HepG2 (cell line): ENCODE results near the gene CD300LF. TPM values are rescaled to one million over a fixed set of nuclear protein-coding genes. Genes with fewer than 3 reads are reported as not detected.

Experiments
- GTF2F1 ChIP-seq: fragments of 150-350 bp; IDR thresholded peaks from 2 replicates; pipeline ENCODE4 v1.6.1; 2014; ENCODE audit warnings: low read length
- HNF4A ChIP-seq: sonication (generic); formaldehyde crosslinking; IDR thresholded peaks from 2 replicates; pipeline ENCODE4 v1.4.0; 2020; ENCODE audit warnings: missing genetic modification reagents
- JUNB ChIP-seq: sonication (generic); formaldehyde crosslinking; IDR thresholded peaks from 2 replicates; pipeline ENCODE4 v1.8.0; 2022; ENCODE audit warnings: missing genetic modification reagents, mild to moderate bottlenecking, borderline replicate concordance
- KLF11 ChIP-seq: IDR thresholded peaks from 2 replicates; pipeline ENCODE4 v1.6.1; 2016; ENCODE audit warnings: missing compliant biosample characterization
- MAFF ChIP-seq: IDR thresholded peaks from 2 replicates; pipeline ENCODE4 v1.6.1; 2011; ENCODE audit warnings: low read depth, low read length, improper control_type of control experiment
- MBNL3 ChIP-seq: fragments of 250-450 bp; sonication (Bioruptor Pico); conservative IDR thresholded peaks from 2 replicates; pipeline ENCODE4 v1.8.0; 2022; ENCODE audit warnings: mild to moderate bottlenecking, inconsistent platforms
- RAD21 ChIP-seq: fragments of 450-650 bp; formaldehyde crosslinking; IDR thresholded peaks from 2 replicates; pipeline ENCODE4 v1.5.0; 2020; ENCODE audit warnings: mild to moderate bottlenecking
- RXRB ChIP-seq: IDR thresholded peaks from 2 replicates; pipeline ENCODE4 v1.6.1; 2016; ENCODE audit warnings: borderline replicate concordance, missing genetic modification reagents, missing compliant biosample characterization
- SETDB1 ChIP-seq: sonication (generic); formaldehyde crosslinking; IDR thresholded peaks from 2 replicates; pipeline ENCODE4 v1.5.1; 2020; ENCODE audit warnings: missing genetic modification reagents, mild to moderate bottlenecking, borderline replicate concordance
- SNAPC2 ChIP-seq: sonication (generic); formaldehyde crosslinking; IDR thresholded peaks from 2 replicates; pipeline ENCODE4 v1.8.1; 2022; ENCODE audit warnings: mild to moderate bottlenecking, missing genetic modification reagents
- ZMYM3 ChIP-seq: sonication (generic); formaldehyde crosslinking; IDR thresholded peaks from 2 replicates; pipeline ENCODE4 v1.5.1; 2020; ENCODE audit warnings: mild to moderate bottlenecking, missing genetic modification reagents
- ZNF207 ChIP-seq: fragments of 450-650 bp; IDR thresholded peaks from 2 replicates; pipeline ENCODE4 v1.6.1; 2016; ENCODE audit warnings: antibody characterized with exemption, borderline replicate concordance
- ZNF383 ChIP-seq: sonication (generic); formaldehyde crosslinking; IDR thresholded peaks from 2 replicates; pipeline ENCODE4 v1.4.0; 2020; ENCODE audit warnings: missing genetic modification reagents, mild to moderate bottlenecking, borderline replicate concordance
- ZNF672 ChIP-seq: sonication (generic); formaldehyde crosslinking; IDR thresholded peaks from 2 replicates; pipeline ENCODE4 v1.8.1; 2022; ENCODE audit warnings: missing genetic modification reagents
- polyA plus RNA-seq, 8 experiments: library from polyadenylated mRNA; depleted of rRNA in 3 of 8; stranded (reverse) in 7 of 8; unstranded in 1 of 8; fragments of >200 nt; fragmentation: Illumina TruSeq in 4 of 8; extraction: Trizol in 4 of 8; gene quantifications; 2 replicates each; pipeline versions ENCODE4 v1.2.1 to v1.2.3, GENCODE V29; 2011 to 2016; ENCODE audit warnings: low read depth in 4 of 8, missing spikeins in 1 of 8, mixed read lengths in 1 of 8; ENCODE audit not compliant: insufficient read depth in 1 of 8
- total RNA-seq, 5 experiments: library from RNA; depleted of rRNA; stranded (reverse); fragments of >200 nt; fragmentation: Illumina TruSeq; extraction: Trizol; gene quantifications; 2 replicates each; pipeline ENCODE4 v1.2.3, GENCODE V29; 2016; ENCODE audit warnings: low read depth in 1 of 5
- TF ChIP-seq, protein P1 (sequence below): fragments of 450-650 bp; IDR thresholded peaks from 2 replicates; pipeline ENCODE4 v1.6.1; 2016
- TF ChIP-seq, protein P2 (sequence below): sonication (generic); formaldehyde crosslinking; IDR thresholded peaks from 2 replicates; pipeline ENCODE4 v1.8.1; 2022; ENCODE audit warnings: mild to moderate bottlenecking, missing genetic modification reagents
- TF ChIP-seq, protein P3 (sequence below): sonication (generic); formaldehyde crosslinking; IDR thresholded peaks from 2 replicates; pipeline ENCODE4 v1.5.0; 2020; ENCODE audit warnings: missing genetic modification reagents
- TF ChIP-seq, protein P4 (sequence below): sonication (generic); formaldehyde crosslinking; IDR thresholded peaks from 2 replicates; pipeline ENCODE4 v1.8.1; 2022; ENCODE audit warnings: low read depth, mild to moderate bottlenecking, missing genetic modification reagents
- TF ChIP-seq, protein P5 (sequence below): IDR thresholded peaks from 2 replicates; pipeline ENCODE4 v1.6.1; 2016; ENCODE audit warnings: missing biosample characterization, missing genetic modification reagents, low read depth
- TF ChIP-seq, protein P6 (sequence below): sonication (generic); formaldehyde crosslinking; IDR thresholded peaks from 2 replicates; pipeline ENCODE4 v1.5.0; 2020; ENCODE audit warnings: mild to moderate bottlenecking, missing genetic modification reagents, borderline replicate concordance

CD300LF gene
- total and polyA plus RNA-seq, 2 of the 13 experiments (the other 11 are each of a cell fraction or from before 2014, with no cell fraction given) = not detected

DNA sequence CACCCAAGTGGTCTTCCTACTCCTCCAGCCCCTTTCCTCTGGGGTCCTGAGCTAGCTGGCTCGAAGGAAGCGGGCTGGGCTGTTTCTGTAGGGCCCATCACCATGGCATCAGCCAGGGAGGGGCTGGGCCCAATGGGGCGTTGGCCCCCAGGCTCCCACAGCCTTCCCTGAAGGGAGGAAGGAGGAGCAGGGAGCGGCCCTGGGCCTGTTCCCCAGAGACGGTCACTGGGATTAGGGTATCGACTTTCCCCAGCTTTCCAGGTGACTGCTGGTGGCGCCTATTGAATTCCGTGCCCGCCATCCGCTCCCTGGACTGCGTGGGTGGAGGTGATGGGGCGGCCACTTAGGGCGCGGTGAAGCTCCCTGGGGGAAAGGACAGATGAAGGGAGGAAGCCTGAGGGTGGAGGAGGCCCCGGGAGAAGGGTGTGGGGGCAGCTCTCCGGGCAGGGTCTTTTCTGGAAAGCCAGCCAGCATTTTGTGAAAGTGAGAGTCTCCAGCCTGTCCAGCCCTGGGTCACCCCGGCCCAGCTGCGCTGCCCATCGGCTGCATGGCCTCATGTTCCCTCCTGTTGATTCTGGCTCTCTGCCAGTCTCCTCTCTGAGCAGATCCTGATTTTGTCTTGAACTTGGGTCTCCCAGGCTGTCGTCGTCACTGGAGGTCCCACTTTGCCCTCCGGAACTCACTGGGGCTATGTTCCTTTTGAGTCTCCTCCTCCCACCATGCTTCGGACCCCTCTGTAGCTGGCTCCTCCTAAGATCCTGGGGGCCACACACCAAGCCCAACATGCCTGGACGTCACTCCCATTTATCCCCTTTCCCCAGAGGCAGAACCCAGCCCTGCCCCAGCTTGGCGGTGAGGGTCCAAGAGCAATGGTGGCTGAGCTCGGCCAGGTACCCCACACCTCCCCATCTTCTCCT is 45.5 kb upstream of the CD300LF start (continued):
- TF ChIP-seq JUNB (CRISPR knock-in tag) = no peak
- TF ChIP-seq GTF2F1 = no peak
- TF ChIP-seq, protein P1, sequence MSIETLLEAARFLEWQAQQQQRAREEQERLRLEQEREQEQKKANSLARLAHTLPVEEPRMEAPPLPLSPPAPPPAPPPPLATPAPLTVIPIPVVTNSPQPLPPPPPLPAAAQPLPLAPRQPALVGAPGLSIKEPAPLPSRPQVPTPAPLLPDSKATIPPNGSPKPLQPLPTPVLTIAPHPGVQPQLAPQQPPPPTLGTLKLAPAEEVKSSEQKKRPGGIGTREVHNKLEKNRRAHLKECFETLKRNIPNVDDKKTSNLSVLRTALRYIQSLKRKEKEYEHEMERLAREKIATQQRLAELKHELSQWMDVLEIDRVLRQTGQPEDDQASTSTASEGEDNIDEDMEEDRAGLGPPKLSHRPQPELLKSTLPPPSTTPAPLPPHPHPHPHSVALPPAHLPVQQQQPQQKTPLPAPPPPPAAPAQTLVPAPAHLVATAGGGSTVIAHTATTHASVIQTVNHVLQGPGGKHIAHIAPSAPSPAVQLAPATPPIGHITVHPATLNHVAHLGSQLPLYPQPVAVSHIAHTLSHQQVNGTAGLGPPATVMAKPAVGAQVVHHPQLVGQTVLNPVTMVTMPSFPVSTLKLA = no peak
- no peak for TF ChIP-seq MBNL3 (CRISPR knock-in tag)
- TF ChIP-seq, protein P2, sequence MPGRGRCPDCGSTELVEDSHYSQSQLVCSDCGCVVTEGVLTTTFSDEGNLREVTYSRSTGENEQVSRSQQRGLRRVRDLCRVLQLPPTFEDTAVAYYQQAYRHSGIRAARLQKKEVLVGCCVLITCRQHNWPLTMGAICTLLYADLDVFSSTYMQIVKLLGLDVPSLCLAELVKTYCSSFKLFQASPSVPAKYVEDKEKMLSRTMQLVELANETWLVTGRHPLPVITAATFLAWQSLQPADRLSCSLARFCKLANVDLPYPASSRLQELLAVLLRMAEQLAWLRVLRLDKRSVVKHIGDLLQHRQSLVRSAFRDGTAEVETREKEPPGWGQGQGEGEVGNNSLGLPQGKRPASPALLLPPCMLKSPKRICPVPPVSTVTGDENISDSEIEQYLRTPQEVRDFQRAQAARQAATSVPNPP (CRISPR knock-in tag) = no peak
- peak; percentile 26; the same call in 1 of the 2 replicates for TF ChIP-seq HNF4A
- no peak for TF ChIP-seq KLF11 (CRISPR knock-in tag)
- TF ChIP-seq, protein P3, sequence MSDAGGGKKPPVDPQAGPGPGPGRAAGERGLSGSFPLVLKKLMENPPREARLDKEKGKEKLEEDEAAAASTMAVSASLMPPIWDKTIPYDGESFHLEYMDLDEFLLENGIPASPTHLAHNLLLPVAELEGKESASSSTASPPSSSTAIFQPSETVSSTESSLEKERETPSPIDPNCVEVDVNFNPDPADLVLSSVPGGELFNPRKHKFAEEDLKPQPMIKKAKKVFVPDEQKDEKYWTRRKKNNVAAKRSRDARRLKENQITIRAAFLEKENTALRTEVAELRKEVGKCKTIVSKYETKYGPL (CRISPR knock-in tag) = no peak
- TF ChIP-seq ZMYM3 (CRISPR knock-in tag) = no peak
- no peak for TF ChIP-seq RXRB (CRISPR knock-in tag)
- no peak for TF ChIP-seq ZNF672 (CRISPR knock-in tag)
- TF ChIP-seq ZNF207 = no peak
- TF ChIP-seq ZNF383 (CRISPR knock-in tag) = no peak
- no peak for TF ChIP-seq RAD21 (CRISPR knock-in tag)
- TF ChIP-seq, protein P4, sequence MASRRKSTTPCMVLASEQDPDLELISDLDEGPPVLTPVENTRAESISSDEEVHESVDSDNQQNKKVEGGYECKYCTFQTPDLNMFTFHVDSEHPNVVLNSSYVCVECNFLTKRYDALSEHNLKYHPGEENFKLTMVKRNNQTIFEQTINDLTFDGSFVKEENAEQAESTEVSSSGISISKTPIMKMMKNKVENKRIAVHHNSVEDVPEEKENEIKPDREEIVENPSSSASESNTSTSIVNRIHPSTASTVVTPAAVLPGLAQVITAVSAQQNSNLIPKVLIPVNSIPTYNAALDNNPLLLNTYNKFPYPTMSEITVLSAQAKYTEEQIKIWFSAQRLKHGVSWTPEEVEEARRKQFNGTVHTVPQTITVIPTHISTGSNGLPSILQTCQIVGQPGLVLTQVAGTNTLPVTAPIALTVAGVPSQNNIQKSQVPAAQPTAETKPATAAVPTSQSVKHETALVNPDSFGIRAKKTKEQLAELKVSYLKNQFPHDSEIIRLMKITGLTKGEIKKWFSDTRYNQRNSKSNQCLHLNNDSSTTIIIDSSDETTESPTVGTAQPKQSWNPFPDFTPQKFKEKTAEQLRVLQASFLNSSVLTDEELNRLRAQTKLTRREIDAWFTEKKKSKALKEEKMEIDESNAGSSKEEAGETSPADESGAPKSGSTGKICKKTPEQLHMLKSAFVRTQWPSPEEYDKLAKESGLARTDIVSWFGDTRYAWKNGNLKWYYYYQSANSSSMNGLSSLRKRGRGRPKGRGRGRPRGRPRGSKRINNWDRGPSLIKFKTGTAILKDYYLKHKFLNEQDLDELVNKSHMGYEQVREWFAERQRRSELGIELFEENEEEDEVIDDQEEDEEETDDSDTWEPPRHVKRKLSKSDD = no peak; the same call in 1 of the 2 replicates
- TF ChIP-seq, protein P5, sequence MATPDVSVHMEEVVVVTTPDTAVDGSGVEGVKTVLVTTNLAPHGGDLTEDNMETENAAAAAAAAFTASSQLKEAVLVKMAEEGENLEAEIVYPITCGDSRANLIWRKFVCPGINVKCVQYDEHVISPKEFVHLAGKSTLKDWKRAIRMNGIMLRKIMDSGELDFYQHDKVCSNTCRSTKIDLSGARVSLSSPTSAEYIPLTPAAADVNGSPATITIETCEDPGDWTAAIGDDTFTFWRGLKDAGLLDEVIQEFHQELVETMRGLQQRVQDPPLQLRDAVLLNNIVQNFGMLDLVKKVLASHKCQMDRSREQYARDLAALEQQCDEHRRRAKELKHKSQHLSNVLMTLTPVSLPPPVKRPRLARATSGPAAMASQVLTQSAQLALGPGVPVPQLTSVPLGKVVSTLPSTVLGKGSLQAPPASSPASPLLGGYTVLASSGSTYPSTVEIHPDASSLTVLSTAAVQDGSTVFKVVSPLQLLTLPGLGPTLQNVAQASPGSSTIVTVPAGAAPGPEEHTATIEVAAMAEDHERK (CRISPR knock-in tag) = no peak
- no peak for TF ChIP-seq SETDB1
- TF ChIP-seq SNAPC2 (CRISPR knock-in tag) = no peak
- no peak for TF ChIP-seq MAFF
- TF ChIP-seq, protein P6, sequence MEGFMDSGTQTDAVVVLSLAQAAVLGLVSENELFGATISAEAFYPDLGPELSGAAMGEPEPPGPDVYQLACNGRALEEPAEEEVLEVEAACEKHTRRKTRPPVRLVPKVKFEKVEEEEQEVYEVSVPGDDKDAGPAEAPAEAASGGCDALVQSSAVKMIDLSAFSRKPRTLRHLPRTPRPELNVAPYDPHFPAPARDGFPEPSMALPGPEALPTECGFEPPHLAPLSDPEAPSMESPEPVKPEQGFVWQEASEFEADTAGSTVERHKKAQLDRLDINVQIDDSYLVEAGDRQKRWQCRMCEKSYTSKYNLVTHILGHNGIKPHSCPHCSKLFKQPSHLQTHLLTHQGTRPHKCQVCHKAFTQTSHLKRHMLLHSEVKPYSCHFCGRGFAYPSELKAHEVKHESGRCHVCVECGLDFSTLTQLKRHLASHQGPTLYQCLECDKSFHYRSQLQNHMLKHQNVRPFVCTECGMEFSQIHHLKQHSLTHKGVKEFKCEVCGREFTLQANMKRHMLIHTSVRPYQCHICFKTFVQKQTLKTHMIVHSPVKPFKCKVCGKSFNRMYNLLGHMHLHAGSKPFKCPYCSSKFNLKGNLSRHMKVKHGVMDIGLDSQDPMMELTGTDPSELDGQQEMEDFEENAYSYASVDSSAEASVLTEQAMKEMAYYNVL = no peak
